Activated CD8-positive, alpha-beta memory T cell treated with anti-CD3 and anti-CD28 coated beads for 4 hours (primary cell): ENCODE measurements around the gene OMP.
"Not testable (repeated sequence)": the region's sequence is repeated elsewhere in the genome, so short reads cannot be mapped to it uniquely, and the experiment has no call there.

Experiments used
- DNase-seq, 2 donors: peaks; one replicate each; pipeline ENCODE4 v3.0.0-alpha.2; 2020; ENCODE audit warnings: low read depth in 2 of 2

Gene OMP, protein sequence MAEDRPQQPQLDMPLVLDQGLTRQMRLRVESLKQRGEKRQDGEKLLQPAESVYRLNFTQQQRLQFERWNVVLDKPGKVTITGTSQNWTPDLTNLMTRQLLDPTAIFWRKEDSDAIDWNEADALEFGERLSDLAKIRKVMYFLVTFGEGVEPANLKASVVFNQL

DNA sequence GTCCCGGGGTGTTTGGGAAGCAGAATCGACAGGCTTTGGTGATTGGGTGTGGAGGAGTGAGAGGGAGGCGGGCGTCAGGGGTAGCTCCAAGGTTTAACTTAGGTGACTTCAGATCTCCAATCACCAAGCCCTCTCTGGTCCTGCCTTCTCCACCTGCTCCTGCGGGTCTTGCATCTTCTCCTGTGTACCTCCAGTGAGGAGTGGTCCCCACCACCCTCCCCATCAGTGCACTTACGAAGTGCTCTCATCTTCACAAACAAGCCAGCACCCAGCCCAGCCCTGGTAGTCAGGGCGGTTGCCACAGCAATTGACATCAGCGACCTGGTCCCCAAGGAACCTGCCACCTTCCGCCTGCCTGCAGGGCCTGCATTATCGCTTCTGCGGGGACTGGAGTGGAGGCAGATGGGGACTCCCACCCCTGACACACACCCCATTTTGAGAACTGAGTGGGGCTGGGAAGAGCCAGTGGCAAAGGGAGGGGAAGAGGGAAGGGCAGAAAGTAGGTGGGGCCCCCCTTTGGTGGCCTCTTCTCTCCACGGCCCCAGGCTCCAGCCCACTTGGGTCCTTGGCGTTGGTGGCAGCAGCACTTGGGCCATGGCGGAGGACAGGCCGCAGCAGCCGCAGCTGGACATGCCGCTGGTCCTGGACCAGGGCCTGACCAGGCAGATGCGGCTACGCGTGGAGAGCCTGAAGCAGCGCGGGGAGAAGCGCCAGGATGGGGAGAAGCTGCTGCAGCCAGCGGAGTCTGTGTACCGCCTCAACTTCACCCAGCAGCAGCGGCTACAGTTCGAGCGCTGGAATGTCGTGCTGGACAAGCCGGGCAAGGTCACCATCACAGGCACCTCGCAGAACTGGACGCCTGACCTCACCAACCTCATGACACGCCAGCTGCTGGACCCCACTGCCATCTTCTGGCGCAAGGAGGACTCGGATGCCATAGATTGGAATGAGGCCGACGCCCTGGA, at the start of gene OMP:
Gene OMP (plus strand): TSS at position 595 of the 965 bp plus-strand sequence. CDS start 0 bp downstream, at position 595.
- DNase-seq, result no peak

DNA sequence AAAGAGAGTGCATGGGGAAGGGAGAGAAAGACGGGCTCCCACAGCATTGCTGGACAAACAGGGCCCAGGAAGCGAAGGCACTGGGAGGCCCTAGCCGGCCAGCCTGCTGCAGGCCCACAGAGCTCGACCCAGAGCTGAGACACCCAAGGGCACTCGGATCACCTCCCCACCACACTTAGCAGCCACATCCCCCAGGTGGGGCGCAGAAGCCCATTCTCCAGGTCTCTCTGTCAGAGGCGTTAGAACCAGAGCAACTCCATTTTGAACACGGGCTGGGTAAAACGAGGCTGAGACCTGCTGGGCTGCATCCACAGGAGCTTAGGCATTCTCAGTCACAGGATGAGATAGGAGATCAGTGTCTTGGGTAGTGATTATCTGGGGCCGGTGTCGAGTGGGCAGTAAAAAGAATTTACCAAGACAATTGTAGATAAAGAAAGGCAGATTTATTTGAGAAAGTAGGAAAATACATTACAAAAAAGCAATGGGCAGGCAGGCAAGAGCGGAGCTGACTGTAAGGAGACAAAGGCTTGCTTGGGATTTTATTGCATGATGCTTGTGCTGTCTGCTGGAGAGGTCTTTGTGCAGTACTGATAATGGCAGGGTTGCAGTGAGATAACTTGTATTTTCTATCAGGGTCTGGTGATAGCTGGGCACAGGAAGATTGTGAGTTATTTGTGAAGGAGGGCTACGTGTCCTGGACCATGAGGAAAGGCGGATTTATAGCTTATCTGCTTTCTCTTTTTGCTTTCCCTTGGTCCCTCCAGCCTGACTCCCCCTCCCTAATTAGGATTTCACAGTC, 49.2 kb upstream of the OMP start:
- DNase-seq, result no peak

DNA sequence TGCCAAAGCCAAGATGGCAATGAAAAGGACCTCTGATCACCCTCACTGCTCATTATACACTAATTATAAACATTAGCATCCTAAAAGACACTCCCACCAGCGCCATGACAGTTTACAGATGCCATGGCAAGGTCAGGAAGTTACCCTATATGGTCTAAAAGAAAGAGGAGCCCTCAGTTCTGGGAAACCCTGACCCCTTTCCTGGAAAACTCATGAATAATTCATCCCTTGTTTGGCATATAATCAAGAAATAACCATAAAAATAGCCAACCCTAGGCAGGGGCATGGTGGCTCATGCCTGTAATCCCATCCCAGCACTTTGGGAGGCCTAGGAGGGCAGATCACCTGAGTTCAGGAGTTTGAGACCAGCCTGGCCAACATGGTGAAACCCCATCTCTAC, 48.6 kb upstream of the OMP start:
- no peak for DNase-seq

DNA sequence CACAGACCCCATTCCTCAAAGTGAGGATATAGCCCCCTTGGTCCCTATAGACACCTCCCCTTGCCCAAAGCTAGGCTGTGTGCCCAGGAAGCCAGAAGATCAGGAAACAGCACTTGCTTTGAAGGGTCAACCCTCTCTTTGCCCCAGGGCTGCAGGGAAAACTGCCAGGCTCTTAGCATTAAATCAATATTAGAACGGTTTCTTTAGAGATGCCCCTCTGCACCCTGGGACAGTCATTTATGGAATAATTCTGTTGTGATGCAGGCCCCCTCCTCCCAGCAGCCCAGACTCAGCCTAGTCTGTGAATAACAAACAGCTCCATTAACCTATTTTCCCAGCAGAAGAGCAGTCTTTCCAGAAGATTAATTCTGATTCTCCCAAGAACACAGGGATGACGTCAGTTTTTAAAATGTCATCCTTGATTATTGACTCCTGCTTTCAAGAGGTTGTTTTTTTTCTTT, 47.5 kb upstream of the OMP start:
- no peak for DNase-seq

DNA sequence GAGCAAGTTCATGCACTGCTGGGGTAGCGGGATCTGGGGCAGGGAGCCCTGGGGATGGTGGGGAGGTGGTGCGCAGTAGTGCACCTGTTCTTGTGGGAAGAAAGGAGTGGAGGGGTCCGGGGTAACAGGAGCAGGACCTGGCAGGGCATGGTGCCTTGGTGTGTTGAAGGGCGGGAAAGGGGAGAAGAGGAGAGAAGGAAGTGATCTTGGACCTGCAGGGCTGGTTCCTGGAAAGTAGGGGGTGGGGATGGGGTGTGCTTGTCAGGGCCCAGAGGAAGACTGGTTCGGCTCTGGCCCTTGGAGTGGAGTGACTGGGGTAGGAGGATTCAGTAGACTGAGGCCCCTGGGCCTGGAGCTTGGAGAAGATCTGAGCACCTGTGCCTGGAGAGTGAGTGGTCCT, 46.7 kb upstream of the OMP start:
- DNase-seq, result no peak

DNA sequence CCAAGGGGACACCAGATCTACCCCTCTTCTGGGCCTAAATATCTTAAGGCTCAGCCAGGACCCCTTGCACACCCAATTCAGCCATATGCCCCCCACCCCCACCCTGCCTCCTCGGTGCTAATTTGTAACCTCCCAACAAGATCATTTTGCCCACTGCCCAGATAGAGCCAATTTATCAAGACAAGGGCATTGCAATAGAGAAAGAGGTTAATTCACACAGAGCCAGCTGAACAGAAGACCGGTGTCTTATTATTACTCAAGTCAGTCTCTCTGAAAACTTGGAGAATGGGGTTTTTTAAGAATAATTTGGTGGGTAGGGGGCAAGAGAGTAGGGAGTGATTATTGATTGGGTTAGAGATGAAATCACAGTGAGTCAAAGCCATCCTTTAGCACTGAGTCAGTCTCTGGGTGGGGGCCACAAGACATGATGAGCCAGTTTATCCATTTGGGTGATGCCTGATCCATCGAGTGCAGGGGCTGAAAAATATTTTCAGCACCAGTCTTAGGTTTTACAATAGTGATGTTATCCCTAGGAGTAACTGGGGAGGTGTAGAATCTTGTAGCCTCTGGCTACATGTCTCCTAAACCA, 45.7 kb upstream of the OMP start:
- no peak for DNase-seq

DNA sequence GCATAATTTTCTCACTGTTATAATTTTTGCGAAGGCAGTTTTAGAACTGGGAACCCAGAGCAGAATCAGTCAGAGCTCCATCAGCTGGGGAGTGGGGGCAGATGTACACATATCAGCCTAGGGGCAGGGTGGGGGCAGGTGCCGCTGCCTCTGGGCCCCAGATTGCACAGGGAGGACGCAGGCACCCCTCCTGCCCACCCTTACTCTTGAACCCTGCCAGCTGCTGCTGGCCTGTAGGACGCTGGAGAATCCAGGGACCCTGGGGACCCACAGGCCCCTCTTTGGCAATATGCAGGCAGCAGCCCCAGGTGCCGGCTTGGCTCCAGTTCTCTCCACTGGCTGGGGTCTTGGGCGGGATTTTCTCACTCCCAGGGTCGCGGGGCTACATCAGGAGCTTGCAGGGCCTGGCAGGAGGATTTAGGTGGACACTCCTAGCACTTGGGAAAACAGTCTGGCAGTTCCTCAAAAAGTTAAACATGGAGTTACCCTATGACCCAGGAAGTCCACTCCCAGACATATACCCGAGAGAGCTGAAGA, 44.6 kb upstream of the OMP start:
- no peak for DNase-seq

DNA sequence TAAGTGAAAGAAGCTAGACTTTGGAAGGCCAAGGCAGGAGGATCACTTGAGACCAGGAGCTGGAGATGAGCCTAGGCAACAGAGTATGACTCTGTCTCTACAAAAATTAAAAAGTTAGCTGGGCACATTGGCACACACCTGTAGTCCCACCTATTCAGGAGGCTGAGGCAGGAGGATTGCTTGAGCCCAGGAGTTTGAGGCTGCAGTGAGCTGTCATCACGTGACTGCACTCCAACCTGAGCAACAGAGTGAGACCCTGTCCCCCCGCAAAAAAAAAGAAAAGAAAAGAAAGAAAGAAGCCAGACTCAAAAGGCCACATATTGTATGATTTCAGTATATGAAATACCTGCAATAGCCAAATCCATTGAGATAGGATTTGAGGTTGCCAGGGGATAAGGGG, 43.7 kb upstream of the OMP start:
- no peak for DNase-seq

DNA sequence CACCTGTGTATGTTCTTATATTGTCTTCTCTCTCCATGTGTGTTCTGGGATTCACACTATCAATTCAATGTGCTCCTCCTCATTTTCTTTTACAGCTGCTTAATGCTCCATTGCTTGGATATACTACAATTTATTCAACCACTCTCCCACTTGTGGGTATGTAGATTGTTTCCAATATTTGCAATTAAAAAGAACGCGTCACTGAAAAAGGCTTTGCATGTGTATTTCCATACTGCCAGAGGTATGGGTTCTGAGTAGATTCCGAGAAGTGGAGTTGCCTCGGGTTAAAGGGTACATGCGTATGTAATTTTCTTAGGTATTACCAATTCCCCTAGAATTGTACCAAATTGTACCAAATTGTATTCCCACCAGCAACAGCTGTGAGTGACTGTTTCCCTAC, 42.8 kb upstream of the OMP start:
- no peak for DNase-seq

DNA sequence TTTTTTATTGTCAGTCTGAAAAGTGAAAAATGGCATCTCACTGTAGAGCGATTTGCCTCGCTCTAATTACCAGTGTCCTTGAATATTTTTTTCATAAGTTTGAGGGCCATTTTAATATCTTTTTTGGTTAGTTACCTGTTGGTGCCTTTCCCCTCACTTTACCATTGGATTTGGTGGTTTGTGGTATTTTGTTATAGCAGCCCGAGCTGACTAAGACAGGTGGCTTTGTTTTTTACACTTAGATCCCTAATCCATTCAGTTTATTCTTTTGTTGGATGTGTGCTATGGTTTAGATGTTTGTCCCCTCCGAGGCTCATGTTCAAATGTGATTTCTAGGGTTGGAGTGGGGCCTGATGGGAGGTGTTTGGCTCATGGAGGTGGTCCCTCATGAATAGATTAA, 42.4 kb upstream of the OMP start:
- DNase-seq, result no peak

DNA sequence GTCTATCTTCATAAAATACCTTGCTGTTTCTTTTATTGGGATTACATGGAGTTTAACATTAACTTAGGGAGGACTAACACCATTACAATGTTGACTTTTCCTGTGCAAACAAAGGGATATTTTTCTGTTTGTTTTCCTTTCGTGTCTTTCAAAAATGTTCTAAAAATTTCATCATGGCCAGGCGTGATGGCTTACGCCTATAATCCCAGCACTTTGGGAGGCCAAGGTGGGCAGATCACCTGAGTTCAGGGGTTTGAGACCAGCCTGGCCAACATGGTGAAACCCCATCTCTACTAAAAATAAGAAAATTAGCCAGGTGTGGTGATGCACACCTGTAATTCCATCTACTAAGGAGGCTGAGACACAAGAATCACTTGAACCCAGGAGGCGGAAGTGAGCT, 41.4 kb upstream of the OMP start:
- not testable (repeated sequence) for DNase-seq

DNA sequence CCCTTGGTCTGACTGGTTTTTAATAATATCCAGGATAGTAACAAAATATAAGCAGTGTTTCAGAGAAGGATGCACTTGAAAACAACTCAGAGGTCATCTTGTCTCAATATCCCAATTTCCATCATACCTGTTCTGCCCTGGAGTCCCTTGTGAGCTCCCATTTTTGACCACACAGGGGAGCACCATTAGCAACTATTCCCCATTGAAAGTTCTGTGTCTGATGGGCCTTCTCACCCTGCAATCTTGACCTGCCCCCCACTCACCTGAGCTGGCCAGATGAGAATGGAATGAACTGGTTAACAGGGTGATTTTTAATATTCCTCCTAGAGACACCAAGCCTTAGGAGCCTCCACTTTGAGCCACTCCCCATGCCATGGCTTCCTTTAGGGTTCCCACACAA, 39.7 kb upstream of the OMP start:
- DNase-seq, result no peak

DNA sequence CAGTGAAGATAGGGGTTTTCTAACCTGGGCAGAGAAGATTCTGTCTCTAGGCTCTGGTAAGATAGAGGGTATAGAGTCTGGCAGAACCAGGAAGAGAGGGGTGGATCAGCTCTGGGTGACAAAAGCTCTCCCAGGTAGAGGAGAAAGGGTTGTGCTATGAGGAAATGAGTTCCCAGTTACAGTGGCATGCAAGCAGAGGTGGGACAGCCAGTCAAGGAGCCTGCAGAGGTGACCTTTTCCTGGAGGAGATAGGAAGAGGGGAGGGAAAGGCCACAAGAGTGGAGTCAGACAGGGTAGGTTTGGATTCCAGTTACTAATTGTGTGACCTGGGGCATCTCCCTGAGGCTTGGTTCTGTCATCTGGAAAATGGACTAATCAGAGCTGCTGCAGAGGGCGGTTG, 39.2 kb upstream of the OMP start:
- DNase-seq, result no peak

DNA sequence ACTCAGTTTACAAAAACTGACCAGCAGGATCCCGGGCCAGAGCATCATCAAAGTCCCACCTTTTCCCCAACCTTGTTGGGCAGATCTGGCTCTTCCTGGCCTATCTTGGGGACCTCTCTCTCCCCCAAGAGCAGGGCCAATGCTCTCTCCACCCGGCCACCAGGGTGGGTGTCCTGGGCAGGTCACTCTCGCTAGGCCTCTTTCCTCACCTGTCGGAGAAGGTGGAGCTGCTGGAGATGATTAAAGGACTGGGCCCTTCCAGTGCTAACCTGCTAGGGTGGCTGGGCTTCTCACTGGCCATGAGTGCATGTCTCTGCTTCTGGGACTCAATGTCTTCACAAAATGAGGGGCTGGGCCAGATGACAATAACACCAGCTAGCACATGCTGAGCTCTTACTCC, 38.8 kb upstream of the OMP start:
- DNase-seq, result no peak

DNA sequence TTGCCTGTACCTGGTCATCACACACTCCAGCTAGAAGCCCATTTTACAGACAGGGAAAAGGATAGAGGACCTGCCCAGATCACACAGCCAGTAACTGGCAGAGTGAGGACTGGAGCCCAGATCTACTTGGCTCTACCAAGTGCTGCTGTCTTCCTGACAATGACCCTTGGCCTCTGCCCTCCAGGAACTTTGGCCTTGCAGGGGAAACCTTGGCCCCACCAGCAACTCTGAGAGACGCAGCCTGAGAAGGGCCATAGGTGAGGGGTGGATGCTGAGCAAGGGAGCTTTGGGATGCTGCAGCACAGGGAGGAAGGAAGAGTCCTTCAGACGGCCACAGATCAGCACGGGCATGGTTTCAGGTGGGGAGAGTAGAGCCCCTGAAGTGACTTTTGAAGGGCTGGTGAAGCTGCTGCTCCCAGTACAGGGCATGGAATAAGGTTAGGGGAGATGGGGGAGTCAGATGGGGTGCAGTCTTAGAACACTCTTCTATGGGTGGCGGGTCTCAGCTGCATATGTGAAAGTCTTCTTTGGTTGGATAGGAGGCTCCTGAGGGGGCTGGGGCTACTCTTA, 37.9 kb upstream of the OMP start:
- no peak for DNase-seq

DNA sequence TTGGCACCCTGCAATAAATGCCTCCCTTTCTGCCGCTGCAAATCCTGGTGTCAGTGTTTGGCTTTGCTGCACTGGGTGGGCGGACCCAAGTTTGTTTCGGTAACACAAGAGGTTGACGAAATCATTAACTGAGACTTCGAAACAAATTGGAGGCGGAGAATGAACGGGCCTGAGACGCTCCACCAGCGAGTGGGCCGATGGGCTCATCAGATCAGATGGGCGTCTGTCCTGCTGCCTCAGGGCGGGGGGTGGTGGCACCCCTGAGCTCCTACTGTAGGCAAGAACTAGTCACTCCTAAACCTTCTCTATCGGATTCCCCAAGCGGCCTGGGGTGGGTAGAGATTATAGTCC, 36.8 kb upstream of the OMP start:
- no peak for DNase-seq

DNA sequence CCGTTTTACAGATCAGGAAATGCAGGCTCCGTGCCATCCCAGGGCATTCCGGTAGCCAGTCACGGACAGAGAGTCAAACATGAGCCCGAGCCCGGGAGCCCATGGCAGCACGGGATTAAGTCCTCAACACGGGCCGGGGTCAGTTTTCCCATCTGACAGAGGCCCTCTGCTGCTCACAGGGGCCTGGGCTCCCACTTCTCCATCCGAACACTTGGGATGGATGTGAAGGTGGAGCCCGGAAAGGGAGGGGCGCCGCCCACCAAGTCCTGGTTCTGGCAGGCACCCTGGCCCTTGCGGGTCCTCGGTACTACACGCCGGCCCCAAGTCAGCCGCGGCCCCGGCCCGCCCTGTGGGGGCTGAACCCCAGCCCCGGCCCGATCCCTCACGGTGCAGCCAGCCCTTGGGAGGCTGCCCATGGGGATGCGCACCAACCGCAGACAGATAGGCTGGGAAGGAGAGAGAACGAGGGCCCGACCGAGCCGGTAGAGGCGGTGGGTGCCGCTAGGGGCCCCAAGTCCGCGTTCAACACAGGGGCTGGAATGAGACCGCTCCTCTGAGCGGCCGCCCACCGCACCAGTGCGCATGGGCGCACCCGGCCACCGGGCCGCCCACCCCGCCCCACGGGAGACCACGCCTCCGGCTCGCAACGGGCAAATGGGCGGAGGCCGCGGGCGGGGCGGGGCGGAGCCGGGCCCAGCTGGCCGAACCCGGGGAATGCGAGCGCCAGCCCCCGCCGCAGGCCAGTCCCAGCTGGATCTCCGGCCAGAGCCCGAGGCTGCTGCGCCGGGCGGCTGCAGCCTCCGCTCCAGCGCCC, 36.2 kb upstream of the OMP start, which contains the start of gene CAPN5:
Gene CAPN5 (plus strand): TSS at position 743 of the 814 bp plus-strand sequence. CDS start 17,916 bp downstream, outside the sequence.
- DNase-seq, result peak; percentile 70 to 73

DNA sequence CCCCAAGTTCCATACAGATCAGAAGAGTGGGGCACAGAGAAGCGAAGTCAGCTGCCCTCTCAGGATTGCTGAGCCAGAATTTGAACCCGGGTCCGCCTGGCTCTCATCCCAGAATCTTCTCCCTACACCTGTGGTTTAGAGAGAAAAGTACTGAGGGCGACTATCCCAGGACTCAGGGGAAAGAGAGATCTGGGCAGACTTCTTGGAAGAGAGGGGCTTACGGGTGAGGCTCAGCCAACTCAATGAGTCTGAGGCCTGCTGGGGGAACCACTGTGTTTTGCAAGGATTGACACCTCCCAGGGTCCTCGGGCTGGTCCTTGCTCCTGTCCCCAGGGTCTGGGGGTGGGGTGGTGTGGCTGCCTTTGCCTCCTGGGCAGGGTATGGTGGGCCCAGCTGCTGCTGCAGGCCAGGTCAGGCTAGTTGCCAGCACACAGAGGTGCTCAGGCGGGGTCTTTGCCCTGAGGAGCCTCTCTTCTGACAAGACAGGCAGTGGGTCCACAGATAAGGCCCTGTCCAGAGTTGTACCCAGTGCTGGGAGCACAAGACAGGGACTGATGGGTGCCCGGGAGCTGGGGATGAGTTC, 34.7 kb upstream of the OMP start:
- DNase-seq, result no peak

DNA sequence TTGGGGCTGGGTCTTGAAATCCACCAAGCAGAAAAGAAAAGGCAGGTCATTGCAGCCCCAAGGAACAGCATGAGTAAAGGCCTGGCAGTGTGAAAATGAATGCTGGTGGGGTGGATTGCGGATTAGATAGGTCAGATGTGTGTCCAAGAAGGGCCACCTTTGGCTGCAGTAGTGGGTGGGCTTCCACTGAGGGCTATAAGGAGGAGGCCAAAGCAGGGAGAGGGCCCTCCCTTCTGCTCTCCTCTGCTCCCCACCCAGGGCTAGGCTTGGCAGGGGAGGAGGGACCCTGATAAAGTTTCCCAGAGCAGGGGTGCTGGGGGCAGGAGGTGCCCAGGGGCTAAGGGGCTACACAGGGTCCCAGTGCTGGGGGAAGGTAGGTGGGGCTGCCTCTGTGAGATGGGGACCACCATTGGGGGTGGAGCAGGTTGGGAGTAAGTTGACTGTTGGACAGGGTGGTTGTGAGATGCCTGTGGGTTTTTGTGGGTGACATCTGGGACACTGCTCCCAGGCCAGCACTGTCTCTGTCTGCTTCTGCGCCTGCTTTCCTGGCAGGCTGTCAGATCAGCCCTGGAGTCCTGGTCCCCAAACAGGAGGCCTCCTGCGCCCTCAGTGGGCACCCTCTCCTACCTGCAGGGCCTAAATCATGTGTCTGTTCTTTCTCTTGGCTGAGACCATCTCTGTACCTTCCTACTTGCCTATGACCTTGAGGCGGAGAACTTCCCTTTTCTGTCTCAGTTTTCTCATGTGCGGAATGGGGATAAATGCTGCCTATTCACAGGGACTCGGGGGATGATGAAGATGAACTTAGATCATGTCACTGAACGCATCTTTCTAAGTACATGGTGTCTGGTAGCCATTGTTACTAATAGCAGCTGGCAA, 33.9 kb upstream of the OMP start:
- no peak for DNase-seq
